ENCODE measurements around the gene SNTG2.
A peak's percentile ranks its signal among the peaks of the same experiment; 100 is the strongest.

The SNTG2 gene

DNA sequence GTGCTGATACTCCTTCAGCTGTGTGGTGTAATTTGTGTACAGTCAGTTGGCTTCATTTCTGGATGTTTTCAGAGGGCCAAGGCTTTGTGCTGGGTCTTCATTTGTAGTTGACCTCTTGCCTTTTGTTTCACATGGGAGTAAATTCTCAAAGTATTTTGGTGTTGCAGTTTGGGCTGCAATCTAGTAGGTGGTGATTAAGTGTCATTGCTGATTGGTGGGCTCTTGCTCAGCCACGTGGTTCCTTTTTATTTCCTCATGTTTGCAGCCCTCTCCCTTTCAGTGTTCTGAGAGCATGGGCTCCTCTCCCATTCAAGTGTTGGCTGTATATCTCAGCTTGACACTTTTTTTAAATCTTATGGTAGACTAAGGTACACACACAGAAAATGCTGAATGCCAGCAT, 96.8 kb downstream of the SNTG2 start:
- no peak for DNase-seq

DNA sequence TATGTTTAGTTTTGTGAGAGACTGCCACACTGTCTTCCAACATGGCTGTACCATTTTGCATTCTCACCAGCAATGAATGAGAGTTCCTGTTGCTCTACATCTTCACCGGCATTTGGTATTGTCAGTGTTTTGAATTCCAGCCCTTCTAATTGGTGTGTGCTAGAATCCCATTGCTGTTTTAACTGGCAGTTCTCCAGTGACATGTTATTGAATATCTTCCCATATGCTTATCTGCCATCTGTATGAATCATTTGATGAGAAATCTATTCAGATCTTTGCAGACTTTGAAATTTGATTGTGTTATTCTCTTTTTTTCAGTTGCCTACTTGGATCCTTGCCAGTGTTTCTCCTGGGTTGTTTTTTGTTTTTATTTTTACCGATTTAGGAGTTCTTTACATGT, 99.0 kb downstream of the SNTG2 start:
- no peak for DNase-seq

DNA sequence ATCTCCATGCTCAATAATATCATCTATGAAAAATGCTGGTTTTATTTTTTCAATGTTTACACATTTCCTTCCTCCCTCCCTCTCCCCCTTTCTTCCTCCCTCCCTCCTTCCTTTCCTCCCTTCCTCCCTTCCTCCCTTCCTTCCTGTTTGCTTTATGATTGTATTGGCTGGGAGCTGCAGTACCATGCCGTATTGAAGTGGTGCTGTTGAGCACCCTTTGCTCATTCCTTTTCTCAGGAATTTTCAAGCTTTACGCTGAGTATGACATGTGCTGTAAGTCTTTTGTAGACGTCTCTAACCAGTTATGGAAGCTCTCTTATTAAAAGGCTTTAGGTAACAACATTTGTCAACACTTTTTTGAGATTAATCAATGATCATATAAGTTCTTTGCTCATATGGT, 100.4 kb downstream of the SNTG2 start:
- DNase-seq: no peak

DNA sequence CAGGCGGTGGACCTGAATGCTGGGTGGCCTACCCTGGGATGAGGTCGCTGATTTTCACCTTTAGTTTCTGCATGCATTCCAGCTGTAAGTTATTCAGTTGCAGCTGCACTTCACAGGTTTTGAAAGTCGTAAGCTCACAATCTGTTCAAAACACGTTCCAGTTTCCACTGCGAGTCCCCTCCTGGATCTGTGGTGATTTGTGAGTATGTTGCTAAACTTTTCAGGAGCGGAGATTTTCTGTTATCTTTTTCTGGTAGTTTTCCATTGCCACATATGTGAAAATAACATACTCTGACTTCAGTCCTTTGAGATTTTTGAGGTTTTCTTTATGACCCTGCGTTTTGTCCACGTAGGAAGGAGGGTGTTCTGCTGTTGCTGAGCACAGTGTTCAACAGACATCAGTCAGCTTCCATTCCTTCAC, 102.1 kb downstream of the SNTG2 start:
- no peak for DNase-seq

DNA sequence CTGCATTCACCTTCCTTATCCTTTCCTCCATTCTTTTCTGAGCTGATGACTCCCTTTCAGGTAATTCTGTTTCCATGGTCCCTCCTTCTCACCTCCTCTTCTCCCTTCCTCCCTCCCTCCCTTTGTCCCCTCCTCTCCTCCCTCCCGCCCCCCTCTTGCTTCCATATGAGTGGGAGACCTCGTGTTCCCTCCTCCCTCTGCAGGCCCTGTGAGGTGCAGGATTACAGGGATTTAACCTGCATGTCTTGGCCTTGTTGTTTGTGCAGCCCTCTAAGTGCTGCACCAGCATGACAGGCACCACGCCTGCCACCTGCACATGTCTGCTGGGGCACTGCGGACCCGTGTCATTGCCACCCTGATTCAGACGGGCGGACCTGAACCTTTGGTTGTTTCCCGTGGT, 103.1 kb downstream of the SNTG2 start:
- no peak for DNase-seq

DNA sequence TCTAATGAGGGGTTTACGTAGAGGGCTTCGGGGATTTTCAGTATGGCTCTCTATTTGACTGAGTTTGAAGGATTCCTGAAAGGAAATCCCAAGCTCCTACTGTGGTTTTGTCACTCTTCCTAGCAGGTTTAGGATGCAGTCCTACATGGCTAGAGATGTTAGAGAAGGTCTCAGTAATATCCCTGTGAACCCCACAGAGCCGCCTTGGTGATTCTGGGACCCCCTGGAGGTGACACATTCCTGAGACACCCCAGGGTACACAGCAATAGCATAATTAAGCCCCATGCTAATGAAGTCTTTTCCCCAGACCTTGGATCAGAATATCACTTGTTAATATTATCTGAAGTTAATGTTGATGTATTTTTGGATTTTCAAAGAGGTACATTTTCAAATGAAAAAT, 103.8 kb downstream of the SNTG2 start:
- DNase-seq: no peak

DNA sequence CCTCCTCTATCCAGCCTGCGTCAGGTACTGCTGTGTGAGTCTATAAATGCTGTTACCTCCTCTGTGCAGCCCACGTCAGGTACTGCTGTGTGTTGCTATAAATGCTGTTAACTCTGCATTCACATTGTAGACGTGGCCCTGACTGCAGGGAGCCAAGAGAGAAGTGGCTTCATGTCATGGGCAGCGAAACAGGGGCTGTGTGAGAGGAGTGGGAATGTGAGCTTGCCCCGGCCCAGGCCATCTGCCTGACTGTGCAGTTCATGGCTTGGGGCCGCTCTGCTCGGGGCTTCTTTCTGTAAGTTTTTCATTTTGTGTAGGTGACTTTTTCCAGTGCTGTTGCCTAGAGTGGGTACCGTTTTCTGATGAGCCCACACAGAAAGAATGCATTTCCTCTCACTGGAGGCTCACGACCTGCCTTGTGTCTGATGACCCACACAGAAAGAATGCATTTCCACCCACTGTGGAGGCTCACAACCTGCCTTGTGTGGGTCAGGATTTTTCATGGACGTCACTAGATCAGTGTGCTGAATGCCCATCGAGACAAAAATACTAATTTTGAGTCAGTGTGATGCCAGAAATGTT, 104.5 kb downstream of the SNTG2 start:
- DNase-seq: no peak

DNA sequence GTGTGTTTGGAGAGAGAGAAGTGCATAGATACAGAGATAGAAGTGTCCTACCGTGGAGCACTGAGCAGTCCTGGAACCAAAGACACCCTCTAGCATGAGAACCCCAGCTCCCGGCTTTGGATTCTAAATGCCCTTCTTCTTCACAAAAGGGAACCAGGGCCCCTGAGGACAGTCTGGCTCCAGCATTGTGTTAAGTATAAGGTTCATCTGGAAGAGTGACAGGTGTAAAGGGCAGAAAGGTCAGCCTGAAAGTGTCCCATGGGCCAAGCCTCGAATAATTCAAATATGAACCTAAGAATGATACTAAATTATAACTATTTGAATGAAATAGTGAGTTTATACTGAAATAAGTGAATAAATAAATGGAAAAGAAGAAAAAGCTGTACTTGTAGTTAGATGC, 109.7 kb downstream of the SNTG2 start:
- DNase-seq: no peak

DNA sequence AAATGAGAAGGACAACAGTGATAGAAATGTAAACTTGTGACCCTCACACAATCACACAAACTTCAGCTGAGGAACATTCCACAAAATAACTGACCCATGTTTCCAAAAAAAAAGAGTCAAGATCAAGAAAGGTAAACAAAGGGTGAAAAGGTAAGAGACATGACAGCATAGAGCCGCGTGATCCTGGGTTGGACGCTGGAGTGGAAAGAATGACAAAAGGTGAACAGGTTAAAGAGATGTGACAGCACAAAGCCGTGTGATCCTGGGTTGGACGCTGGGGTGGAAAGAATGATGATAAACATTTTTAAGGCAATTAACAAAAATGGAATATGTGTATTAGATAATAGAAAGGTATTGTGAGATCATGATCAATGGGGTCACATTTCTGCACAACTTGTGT, 110.3 kb downstream of the SNTG2 start:
- no peak for DNase-seq

DNA sequence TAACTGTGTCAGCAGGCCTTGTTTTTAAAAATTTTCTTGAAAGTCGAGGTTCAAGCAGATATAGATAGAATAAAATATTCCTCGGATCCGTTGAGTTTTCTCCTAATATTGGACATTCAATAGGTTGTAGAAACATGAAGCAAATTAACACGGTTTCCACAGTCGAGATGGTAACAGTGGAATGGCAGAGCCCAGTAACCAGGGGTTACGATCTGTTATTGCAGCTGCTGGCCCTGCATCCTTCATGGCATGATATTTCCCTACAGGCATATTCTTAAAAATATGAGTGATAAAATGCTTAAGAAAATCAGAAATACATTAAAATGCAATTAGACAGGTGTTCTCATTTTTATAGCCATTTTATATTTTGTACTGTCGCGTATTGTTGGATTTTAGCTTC, 117.6 kb downstream of the SNTG2 start:
- DNase-seq: no peak

DNA sequence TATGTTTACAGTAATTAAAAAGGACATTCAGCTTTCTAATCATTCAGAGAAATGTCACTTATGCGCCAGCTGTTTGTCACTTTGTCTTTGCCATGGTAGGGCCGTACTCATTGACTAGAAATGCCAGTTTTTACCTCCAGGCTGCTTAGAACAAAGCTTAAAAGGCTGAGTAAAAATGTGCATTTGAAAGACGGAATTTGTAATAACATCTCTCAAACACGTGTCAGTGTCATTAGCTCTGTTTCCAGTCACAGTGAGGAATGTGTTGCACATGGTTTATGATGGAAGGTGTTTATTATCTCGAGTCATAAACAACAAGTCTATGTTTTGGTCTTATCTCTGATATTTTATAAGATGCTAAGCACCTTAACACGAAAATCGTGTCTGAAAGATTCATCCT, 118.2 kb downstream of the SNTG2 start:
- no peak for DNase-seq

DNA sequence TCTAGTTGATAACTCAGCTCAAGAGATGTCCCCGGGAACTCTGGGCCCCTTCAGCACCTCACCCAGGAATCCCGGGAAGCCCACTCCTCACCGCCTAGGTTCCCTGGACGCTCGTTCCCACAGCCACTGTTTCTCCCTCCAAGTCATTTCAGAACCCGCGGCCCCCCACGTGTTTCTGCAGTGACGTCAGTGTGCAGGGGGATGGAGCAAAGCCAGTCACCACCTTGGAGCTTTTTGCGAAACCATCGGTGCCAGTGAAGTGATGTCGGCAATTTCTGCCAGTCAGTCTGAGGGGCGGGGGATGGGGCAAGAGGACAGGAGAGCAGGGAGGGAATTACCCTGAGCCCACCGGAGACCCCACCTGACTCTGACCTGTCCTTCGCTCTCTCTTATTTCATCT, 119.2 kb downstream of the SNTG2 start:
- no peak for DNase-seq

DNA sequence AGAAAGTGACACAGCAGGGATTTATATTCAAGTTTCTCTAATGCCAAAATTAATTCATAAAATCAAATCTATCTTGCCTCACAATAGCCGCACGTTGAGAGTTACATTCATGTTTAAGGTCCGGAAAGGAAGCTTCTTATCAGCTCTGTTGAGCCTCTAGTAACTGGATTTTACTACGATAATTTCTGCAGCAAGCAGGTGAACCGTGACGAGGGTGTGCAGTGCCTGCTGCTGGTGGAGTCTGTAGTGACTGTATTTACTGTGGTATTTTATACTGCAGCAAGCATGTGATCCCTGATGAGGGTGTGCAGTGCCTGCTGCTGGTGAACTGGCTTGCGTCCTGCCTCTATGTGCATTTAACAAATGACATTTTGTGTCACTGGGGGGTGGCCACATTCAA, 120.0 kb downstream of the SNTG2 start:
- no peak for DNase-seq

DNA sequence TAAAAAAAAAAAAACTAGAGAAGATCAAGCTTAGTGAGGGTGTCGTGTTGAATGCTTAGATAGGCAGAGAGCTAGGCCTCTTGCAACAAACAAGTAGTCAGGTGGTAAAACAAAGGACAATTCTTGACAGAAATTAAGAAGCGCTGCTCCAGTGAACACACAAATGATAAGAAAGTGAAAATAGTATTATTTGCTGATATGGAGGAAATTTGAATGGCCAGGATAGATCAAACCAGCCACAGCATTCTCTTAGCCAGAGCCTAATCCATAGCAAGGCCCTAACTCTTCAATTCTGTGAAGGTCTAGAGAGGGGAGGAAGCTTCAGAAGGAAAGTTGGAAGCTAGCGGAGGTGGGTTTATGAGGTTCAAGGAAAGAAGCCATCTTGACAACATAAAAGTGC, 121.0 kb downstream of the SNTG2 start:
- no peak for DNase-seq

DNA sequence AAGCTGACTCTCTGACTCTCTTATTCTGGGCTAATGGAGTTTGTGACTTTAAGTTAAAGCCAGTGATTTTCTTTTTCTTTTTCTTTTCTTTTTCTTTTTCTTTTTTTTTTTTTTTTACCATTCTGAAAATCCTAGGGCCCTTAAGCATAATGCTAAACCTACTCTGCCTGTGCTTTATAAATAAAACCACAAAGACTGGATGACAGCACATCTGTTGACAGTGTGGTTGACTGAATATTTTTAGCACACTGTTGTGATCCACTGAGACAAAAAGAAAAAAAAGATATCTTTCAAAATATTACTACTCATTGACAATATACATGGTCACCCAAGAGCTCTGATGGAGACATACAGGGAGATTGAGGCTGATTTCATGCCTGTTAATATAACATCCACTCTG, 121.6 kb downstream of the SNTG2 start:
- no peak for DNase-seq

DNA sequence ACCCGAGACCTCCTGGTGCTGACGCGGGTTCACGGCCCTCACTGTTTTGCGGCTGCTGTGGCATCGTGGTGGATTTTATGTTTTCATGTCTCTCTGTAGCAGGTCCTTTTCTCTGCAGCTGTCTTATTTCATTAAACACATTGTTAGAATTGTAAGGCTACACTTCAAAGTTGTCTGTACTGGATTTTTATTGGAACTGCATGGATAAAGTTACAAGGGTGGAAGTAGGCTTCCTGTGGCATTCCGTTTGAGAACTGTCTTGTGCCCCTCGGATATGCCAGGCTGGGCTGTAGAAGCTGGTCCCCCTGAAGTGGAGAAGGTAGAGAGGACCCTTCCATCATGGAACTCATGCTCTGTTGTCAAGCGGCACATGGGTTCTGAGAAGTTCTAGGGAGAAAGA, 127.3 kb downstream of the SNTG2 start:
- DNase-seq: no peak

DNA sequence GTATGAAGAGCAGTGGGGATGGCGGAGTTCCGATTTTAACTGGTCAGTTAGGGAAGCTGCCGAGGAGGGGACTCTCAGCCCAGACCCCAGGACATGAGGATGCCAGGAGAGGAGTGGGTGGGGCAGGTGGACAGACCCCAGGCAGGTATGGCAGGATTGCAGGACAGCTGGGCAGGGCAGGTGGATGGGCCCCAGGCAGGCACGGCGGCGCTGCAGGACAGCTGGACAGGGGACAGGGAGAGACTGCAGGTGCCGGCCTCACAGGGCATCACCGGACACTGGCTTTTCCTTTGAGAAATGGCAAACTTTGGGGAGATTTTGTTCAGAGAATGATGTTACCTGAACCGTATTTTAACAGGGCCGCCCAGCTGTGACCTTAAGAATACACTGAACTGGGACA, 127.7 kb downstream of the SNTG2 start:
- no peak for DNase-seq

DNA sequence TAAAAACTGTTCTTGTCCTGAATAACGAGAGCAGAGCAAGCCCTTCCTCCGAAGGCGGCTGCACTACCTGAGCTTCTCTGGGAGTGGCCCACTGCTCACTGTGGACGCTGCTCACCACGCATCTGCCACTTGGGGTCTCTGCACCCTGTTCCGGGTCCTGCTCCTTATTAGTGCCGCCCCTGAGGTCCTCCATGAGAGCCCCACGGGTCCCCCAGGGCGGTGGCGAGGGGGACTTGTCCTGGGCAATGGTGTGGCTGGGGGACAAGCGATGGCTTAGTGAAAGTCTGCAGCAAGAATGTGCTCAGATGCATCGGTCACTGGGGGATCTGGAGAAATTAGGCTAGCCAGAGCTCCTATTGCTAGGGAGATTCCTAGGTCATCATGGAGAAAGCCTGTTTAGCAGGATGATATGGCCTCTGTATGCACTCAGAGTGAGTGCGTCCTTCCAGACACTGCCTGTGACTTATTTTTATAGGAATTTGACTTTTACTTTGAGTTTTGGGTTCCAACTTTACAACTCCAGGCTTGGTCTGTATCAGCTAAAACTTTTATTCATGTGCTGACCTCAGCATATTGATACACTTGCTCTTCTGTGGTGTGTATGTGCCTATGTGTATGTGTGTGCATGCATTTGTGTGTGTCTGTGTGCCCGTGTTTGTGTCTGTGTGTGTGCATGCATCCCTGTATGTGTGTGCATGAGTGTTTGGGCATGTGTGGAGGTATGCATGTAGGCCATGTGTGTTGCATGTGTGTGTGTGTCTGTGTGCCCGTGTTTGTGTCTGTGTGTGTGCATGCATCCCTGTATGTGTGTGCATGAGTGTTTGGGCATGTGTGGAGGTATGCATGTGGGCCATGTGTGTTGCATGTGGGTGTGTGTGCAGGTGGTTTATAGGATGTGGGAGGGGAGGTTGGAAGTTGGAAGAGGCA, 129.5 kb downstream of the SNTG2 start:
- DNase-seq: no peak

DNA sequence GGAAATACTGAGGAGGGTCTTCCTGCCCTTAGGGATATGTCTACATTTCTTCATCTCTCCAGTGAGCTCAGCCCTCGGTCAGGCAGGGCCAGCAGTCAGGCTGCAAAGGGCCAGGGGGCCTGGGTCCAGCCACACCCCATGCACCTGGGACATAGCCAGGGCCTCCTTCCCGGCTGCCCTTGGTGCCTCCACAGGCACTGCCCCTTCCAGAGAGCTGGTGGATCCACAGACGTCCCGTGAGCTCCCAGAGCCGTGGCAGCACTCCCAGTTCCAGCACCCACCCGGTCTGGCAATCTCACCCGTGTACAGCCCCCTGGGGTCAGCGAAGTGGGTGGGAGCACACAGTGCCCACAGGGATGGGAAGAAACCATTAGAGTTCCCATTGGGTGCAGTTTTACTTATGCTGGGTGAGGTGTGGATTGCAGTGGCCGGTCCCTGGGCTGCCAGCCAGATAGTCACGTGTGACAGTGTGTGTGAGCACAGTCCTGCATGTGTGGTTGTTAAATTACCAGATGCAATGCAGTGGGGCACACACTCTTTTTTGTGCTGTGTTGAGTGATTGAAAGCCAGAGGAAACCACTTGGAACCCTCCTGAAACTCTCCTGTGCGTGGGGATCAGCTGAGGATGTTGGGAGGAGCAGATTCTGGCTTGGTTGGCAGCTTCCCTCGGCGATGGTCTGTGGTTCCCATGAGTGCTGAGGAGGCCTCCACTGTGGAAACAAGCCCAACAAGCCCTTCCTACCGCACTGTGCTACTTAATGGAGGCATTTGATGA, 131.0 kb downstream of the SNTG2 start:
- DNase-seq: peak in 4 of 56 donors; percentile 3 to 24 (median 12)

DNA sequence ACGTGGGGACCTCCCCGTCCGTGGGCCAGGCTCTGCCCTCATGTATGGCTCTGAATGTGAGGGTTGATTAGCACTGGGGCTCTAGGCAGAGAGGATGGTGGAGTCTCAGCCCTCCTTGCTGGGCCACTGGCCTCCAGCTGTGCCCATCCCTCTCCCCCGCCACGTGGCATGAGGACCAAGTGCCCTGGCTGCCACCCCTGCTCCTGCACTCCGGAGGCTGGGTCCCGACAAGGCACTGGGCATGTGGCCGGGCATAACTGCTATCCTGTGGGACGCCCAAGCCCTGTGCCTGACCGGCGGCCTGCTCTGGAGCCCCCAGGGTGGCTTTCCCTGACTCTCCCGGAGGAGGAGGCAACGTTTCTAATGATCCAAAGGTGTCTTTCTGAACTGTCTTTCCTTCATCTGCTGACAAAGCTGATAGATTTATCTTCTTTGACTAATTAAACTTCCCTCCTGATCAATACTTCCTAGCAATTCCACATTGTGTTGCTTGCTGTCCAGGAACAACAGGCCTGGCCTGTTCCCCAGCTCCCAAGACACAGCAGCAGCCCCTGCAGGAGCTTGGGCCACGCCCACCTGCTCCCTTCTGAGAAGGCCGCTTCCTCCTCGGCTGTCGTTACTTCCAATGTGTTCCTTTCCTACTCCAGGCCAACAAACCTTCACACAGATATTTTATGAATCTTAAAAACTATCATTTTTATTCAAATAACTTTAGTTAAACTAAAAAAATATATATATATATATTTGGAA, 132.0 kb downstream of the SNTG2 start:
- no peak for DNase-seq

DNA sequence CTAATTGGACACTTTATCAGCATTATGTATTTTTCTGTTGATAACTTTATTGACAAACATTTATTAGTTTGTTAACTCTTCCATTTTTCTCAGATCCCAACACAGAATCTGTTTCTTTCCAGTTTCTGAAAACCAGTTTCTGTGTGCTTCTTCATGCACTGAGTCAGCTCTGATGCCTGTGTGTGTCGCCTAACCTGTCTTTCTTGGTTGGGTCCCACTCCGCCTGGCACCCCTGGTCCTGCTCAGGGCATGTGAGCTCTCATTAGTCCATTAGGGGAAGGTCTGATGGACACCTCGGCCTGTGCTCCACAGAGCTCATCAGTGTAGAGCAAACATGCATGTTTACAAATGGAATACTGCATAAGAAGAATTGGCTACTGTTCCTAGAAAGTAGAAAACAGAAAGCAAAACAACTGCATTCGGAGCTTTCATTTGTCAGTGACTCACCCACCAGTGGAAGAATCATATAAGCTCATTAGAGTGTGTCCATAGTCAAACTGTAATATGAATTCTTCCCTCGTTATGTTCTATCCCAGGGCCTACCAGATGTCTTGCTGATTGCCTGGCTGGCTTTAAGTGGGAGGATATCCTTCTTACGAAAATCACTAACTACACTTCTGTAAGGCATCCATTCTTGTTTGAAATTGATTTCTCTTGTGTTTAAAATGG, 137.7 kb downstream of the SNTG2 start:
- DNase-seq: no peak

All from amygdala (tissue), 56 donors.